ENCODE data around the gene MRTFB. TPM values are rescaled to one million over a fixed set of nuclear protein-coding genes. Genes with fewer than 3 reads are reported as not detected.

Gene MRTFB
- total RNA-seq, 4 donors from 2014 or later, result 43.6 to 197 (median 65.5) TPM

- Histone ChIP-seq H3K4me1 (no peaks in the 10 kb centered on the region), H3K4me3 (no peak overlapping the region), H3K36me3 (no peaks in the 10 kb centered on the region), H3K27ac (no peak overlapping the region), H3K9me3 (no peaks in the 10 kb centered on the region), H3K27me3 (no peaks in the 10 kb centered on the region)
- DNase-seq (ENCODE audit: low spot score in 2 of 2), result no peak
- WGBS, result 53% methylated on average over 5 of the region's 5 CpGs
- TF ChIP-seq CTCF (IDR thresholded peaks at IDR 0.05), result no peak
- TF ChIP-seq POLR2A (IDR thresholded peaks at IDR 0.05), result no peak
- TF ChIP-seq POLR2AphosphoS5 (IDR thresholded peaks at IDR 0.05), result no peak
- no peak for TF ChIP-seq EP300 (IDR thresholded peaks at IDR 0.05)
Measured at GRCh38 chr16:14056970-14057369, 14.1 kb upstream of the MRTFB start.

- TF ChIP-seq CTCF (IDR thresholded peaks at IDR 0.05), result no peak
- TF ChIP-seq POLR2AphosphoS5 (IDR thresholded peaks at IDR 0.05), result no peak
- TF ChIP-seq EP300 (IDR thresholded peaks at IDR 0.05), result no peak
- TF ChIP-seq POLR2A (IDR thresholded peaks at IDR 0.05), result no peak
- Histone ChIP-seq H3K4me3 (no peak overlapping the region), H3K9me3 (no peaks in the 10 kb centered on the region), H3K36me3 (no peaks in the 10 kb centered on the region), H3K27me3 (no peaks in the 10 kb centered on the region), H3K27ac (peak overlapping the region; percentile 32), H3K4me1 (no peaks in the 10 kb centered on the region)
- WGBS, result 85% methylated on average over 10 of the region's 10 CpGs
- no peak for DNase-seq (ENCODE audit: low spot score in 2 of 2)
Measured at GRCh38 chr16:14057878-14058382, 13.2 kb upstream of the MRTFB start.

- Histone ChIP-seq H3K36me3 (no peaks in the 10 kb centered on the region), H3K27ac (no peak overlapping the region), H3K4me3 (no peak overlapping the region), H3K4me1 (no peaks in the 10 kb centered on the region), H3K27me3 (no peaks in the 10 kb centered on the region), H3K9me3 (no peaks in the 10 kb centered on the region)
- 95% methylated on average over 1 of the region's 1 CpG for WGBS
- TF ChIP-seq POLR2A (IDR thresholded peaks at IDR 0.05), result no peak
- TF ChIP-seq POLR2AphosphoS5 (IDR thresholded peaks at IDR 0.05), result no peak
- no peak for TF ChIP-seq CTCF (IDR thresholded peaks at IDR 0.05)
- TF ChIP-seq EP300 (IDR thresholded peaks at IDR 0.05), result no peak
- DNase-seq (ENCODE audit: low spot score in 2 of 2), result no peak
Measured at GRCh38 chr16:14061732-14062259, 9.3 kb upstream of the MRTFB start.

GRCh38 chr16:14062261-14062660 is 8.9 kb upstream of the MRTFB start:
- no peak overlapping the region for H3K4me3 ChIP-seq
- H3K27ac ChIP-seq, result no peak overlapping the region
- H3K27me3 ChIP-seq, result no peaks in the 10 kb centered on the region
- TF ChIP-seq CTCF (IDR thresholded peaks at IDR 0.05), result no peak
- TF ChIP-seq POLR2A (IDR thresholded peaks at IDR 0.05), result no peak
- no peak for TF ChIP-seq EP300 (IDR thresholded peaks at IDR 0.05)
- no peak for TF ChIP-seq POLR2AphosphoS5 (IDR thresholded peaks at IDR 0.05)
- WGBS, result 94% methylated on average over 7 of the region's 7 CpGs
- H3K4me1 ChIP-seq, result no peaks in the 10 kb centered on the region
- no peaks in the 10 kb centered on the region for H3K36me3 ChIP-seq
- no peaks in the 10 kb centered on the region for H3K9me3 ChIP-seq
- DNase-seq (ENCODE audit: low spot score in 2 of 2), result no peak

GRCh38 chr16:14063618-14064581 is 7.2 kb upstream of the MRTFB start:
- H3K27me3 ChIP-seq, result no peaks in the 10 kb centered on the region
- WGBS, result 92% methylated on average over 6 of the region's 6 CpGs
- no peak overlapping the region for H3K4me3 ChIP-seq
- no peaks in the 10 kb centered on the region for H3K36me3 ChIP-seq
- no peak overlapping the region for H3K27ac ChIP-seq
- no peak for DNase-seq (ENCODE audit: low spot score in 2 of 2)
- TF ChIP-seq EP300 (IDR thresholded peaks at IDR 0.05), result no peak
- no peak for TF ChIP-seq POLR2AphosphoS5 (IDR thresholded peaks at IDR 0.05)
- no peak for TF ChIP-seq CTCF (IDR thresholded peaks at IDR 0.05)
- TF ChIP-seq POLR2A (IDR thresholded peaks at IDR 0.05), result no peak
- H3K9me3 ChIP-seq, result no peaks in the 10 kb centered on the region
- no peaks in the 10 kb centered on the region for H3K4me1 ChIP-seq

Data from suprapubic skin (tissue), 4 donors.